Measurements from ENCODE around the gene OXGR1.

Gene OXGR1

DNA sequence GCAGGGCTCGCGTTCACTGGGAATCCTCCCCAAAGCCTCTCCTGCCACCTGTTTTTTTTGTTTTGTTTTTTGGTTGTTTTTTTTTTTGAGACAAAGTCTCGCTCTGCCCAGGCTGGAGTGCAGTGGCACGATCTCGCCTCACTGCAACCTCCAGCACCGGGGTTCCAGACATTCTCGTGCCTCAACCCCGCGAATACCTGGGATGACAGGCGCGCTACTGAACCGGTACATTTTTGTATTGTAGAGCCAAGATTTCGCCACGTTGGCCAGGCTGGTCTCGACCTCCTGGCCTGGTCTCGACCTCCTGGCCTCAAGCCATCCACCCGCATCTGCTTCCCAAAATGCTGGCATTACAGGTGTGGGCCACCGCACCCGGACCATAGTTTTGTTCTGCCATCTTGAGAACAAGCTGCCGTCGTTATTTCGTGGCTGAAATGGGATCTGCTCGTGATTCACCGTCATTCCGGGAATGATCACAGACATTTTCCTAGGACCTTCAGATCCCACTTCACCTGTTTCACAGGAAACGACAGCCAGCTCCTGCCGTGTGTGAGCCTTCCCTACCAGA lies 46.8 kb downstream of the OXGR1 start:
- no peak overlapping the region for H3K4me3 ChIP-seq (replicated peaks in 1 of 2; ENCODE audit: low read depth in 2 of 2, low read length in 2 of 2)
- DNase-seq (ENCODE audit: low read depth in 2 of 2): no peak
- TF ChIP-seq, protein P1, sequence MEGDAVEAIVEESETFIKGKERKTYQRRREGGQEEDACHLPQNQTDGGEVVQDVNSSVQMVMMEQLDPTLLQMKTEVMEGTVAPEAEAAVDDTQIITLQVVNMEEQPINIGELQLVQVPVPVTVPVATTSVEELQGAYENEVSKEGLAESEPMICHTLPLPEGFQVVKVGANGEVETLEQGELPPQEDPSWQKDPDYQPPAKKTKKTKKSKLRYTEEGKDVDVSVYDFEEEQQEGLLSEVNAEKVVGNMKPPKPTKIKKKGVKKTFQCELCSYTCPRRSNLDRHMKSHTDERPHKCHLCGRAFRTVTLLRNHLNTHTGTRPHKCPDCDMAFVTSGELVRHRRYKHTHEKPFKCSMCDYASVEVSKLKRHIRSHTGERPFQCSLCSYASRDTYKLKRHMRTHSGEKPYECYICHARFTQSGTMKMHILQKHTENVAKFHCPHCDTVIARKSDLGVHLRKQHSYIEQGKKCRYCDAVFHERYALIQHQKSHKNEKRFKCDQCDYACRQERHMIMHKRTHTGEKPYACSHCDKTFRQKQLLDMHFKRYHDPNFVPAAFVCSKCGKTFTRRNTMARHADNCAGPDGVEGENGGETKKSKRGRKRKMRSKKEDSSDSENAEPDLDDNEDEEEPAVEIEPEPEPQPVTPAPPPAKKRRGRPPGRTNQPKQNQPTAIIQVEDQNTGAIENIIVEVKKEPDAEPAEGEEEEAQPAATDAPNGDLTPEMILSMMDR (IDR thresholded peaks at IDR 0.05; ENCODE audit: low read depth, low read length): no peak

DNA sequence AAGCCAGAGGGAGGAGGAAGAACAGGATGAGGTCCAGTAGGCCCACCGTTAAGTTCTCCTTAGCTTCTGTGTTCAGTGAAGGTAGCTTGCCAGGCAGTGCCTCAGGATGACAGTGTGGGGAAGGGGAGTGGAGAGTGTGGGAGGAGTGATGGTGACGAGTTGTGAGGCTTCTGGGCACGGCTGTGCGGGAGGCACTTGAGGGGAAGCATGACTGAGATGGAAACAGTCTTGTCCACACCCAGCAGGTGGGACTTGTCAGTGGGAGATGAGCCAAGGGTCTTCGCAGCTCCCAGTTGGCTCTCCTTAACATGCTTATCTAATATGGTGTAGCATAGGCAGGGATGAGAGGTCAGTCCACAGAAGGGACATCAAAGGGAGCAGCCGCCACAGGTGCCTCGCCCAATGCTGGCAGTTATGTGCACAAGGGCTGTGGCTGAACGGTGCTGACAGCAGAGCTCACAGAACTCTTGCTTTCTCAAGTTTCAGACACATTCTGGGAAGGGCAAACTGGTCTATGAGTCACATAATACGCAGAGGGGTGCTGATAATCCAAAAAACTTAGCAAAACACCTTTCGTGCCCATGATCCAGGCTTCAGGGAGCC lies 47.5 kb downstream of the OXGR1 start:
- no peak for DNase-seq (ENCODE audit: low read depth in 2 of 2)
- no peak overlapping the region for H3K4me3 ChIP-seq (replicated peaks in 1 of 2; ENCODE audit: low read depth in 2 of 2, low read length in 2 of 2)
- TF ChIP-seq, protein P1 (IDR thresholded peaks at IDR 0.05; ENCODE audit: low read depth, low read length): no peak

DNA sequence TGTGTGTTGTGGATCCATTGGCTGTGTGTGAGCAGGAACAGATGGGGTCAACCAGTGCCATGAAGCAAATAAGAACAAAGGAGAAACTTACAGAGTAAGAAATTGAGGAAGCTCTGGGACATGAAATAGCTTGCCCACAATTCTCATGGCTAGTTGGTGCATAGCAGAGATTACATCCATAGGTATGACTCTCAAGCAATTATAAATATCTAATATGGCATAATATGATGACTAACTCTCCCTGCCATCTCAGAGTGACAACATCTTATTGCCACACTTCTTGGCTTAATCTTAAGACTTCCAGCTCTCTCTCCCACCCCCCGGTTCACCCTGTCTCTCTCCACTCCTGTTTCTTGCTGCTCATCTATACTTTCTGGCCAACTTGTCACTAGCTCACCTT lies 53.3 kb downstream of the OXGR1 start:
- no peak overlapping the region for H3K4me3 ChIP-seq (replicated peaks in 1 of 2; ENCODE audit: low read depth in 2 of 2, low read length in 2 of 2)
- DNase-seq (ENCODE audit: low read depth in 2 of 2): peak in 1 of 2 donors; percentile 23
- TF ChIP-seq, protein P1 (IDR thresholded peaks at IDR 0.05; ENCODE audit: low read depth, low read length): no peak

DNA sequence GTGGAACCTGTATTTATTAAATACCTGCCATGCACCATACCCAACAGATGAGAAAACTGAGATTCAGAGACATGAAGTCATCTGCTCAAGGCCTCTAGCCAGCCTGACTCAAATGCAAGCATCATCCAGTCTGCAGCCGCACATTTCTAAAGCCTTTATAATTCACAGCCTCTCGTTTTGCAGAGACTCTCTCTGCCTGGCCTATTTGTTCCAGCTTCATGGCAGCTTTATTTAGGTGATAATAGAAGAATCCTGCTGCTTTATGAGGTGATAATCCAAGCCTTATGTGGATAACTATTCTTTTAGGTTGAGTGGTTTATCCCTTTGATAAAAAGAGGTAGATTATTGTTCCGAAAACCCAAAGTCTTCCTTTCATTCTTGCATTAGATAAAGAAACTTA lies 58.4 kb downstream of the OXGR1 start:
- H3K4me3 ChIP-seq (replicated peaks in 1 of 2; ENCODE audit: low read depth in 2 of 2, low read length in 2 of 2): no peak overlapping the region
- no peak for DNase-seq (ENCODE audit: low read depth in 2 of 2)
- TF ChIP-seq, protein P1 (IDR thresholded peaks at IDR 0.05; ENCODE audit: low read depth, low read length): no peak

Measured in cardiac fibroblast (primary cell).